Heart left ventricle (tissue), 16 donors: ENCODE results near the gene SPO11. TPM values are rescaled to one million over a fixed set of nuclear protein-coding genes. Genes with fewer than 3 reads are reported as not detected.
A peak's percentile ranks its signal among the peaks of the same experiment; 100 is the strongest.
"Not testable (repeated sequence)": the region's sequence is repeated elsewhere in the genome, so short reads cannot be mapped to it uniquely, and the experiment has no call there.

Experiments used
- ATAC-seq, 4 donors: fragments of 200-7000 bp; cut with Tn5 transposase; one replicate each; pipeline ENCODE4 v1.9.1; 2020 to 2022; ENCODE audit warnings: moderate library complexity in 4 of 4, mild to moderate bottlenecking in 3 of 4, moderate number of reproducible peaks in 1 of 4
- DNase-seq, 5 donors: peaks; one replicate each; pipeline ENCODE4 v3.0.0-alpha.2; 2020
- H3K27ac ChIP-seq, 12 donors: fragments of 200-600 bp; sonication (generic) in 4 of 12; one replicate each; pipeline versions ENCODE4 v1.5.0 to v1.8.0; 2016 to 2022; ENCODE audit warnings: mild to moderate bottlenecking in 2 of 12
- H3K27me3 ChIP-seq, 9 donors: fragments of 200-600 bp; sonication (generic) in 2 of 9; one replicate each; pipeline versions ENCODE4 v1.5.1 to v1.8.0; 2016 to 2022; ENCODE audit warnings: mild to moderate bottlenecking in 3 of 9
- H3K36me3 ChIP-seq, 9 donors: fragments of 200-600 bp; sonication (generic) in 2 of 9; one replicate each; pipeline versions ENCODE4 v1.5.0 to v1.8.0; 2018 to 2022; ENCODE audit warnings: mild to moderate bottlenecking in 2 of 9
- H3K4me1 ChIP-seq, 12 donors: fragments of 200-600 bp; sonication (generic) in 4 of 12; one replicate each; pipeline versions ENCODE4 v1.5.0 to v1.8.0; 2016 to 2022; ENCODE audit warnings: mild to moderate bottlenecking in 3 of 12
- H3K4me3 ChIP-seq, 12 donors: fragments of 200-600 bp; sonication (generic) in 4 of 12; one replicate each; pipeline versions ENCODE4 v1.5.0 to v1.8.0; 2017 to 2022; ENCODE audit warnings: mild to moderate bottlenecking in 9 of 12, moderate library complexity in 4 of 12
- H3K9me3 ChIP-seq, 12 donors: fragments of 200-600 bp; sonication (generic) in 4 of 12; one replicate each; pipeline versions ENCODE4 v1.5.0 to v1.8.0; 2016 to 2022; ENCODE audit warnings: mild to moderate bottlenecking in 1 of 12
- CTCF ChIP-seq, 12 donors: fragments of 200-600 bp; sonication (generic) in 4 of 12; IDR thresholded peaks; one replicate each; pipeline versions ENCODE4 v1.5.0 to v1.8.0; 2018 to 2022; ENCODE audit warnings: antibody characterized with exemption in 12 of 12, mild to moderate bottlenecking in 5 of 12
- POLR2A ChIP-seq, 2 donors: fragments of 450-650 bp; IDR thresholded peaks; one replicate each; pipeline ENCODE4 v1.6.1; 2017; ENCODE audit warnings: antibody characterized with exemption in 2 of 2, mild to moderate bottlenecking in 2 of 2, moderate library complexity in 2 of 2
- WGBS, 4 donors: extraction: QIAGEN DNeasy Blood & Tissue Kit in 2 of 4; methylation state at CpG; one replicate each; pipeline versions ENCODE4 v1.1.5 to v1.1.7; 2013 to 2018; 5-methylcytosine and 5-hydroxymethylcytosine counted together
- intact Hi-C, 10 donors: fragments of 100-400 bp; cut with DNase I; formaldehyde crosslinking; loops; one replicate each; pipeline versions ENCODE4 v1.11.1 to v1.14.2; 2022
- polyA plus RNA-seq, 2 donors: library from polyadenylated mRNA; stranded (reverse); fragments of 200-250 nt; gene quantifications; one replicate each; pipeline ENCODE4 v1.2.3, GENCODE V29; 2013
- total RNA-seq, 9 donors: library from RNA; depleted of rRNA in 2 of 9; stranded (reverse); fragments of >200 nt in 2 of 9; fragmentation: NEBNext Ultra II Directional in 3 of 9; extraction: Animal tissue kit (Norgen Biotek cat#: 25700) in 3 of 9; gene quantifications; one replicate each; pipeline versions ENCODE4 v1.1.0 to v1.2.4, GENCODE V29; 2016 to 2023
- donor health status: ischemic (EF 13 %, LVEDD 7.1; RV severe dilation, severe dysfunction).
- donor health status: healthy with polysubstance abuse.
- donor health status: DM: no; HTN: yes; CAD: no.
- donor health status: DM: no; HTN: no; CAD: no.
- donor health status: ischemic (EF 25% LVEDD 6.9; RV normal size, moderate dysfunction).
- donor health status: ischemic (EF 25% LVEDD 5.7; RV mildly dilated, moderate dysfunction).
- donor health status: healthy.
- donor health status: DM: yes; HTN: yes; CAD: no.
- donor health status: ischemic (EF 35%, LVEDD 5.7; RV mildly dilated, moderate dysfunction).
- donor health status: nonischemic (EF 11% LVEDD 7.7; RV severe dilation, severe dysfunction).
- donor health status: DM: yes; HTN: yes; CAD: no.
- donor health status: PGD.
- donor health status: ischemic (EF 29% LVEDD 5.4; RV normal size, mild dysfunction).
- donor health status: nonischemic (EF 23%, LVEDD 6.1; RV moderate dilation, normal function).

The SPO11 gene
- total and polyA plus RNA-seq, 11 donors = not detected

- Histone ChIP-seq H3K4me3 (no peak overlapping the region), H3K9me3 (no peaks in the 10 kb centered on the region), H3K4me1 (peaks cover 0 to 16% (median 10%) of the 10 kb centered on the region in 12 donors), H3K27ac (peak overlapping the region in 1 of 12 donors; percentile 89), H3K27me3 (no peaks in the 10 kb centered on the region), H3K36me3 (peaks cover 0 to 23% (median 3%) of the 10 kb centered on the region in 9 donors)
- ATAC-seq (no peak), DNase-seq (peak in 1 of 5 donors; percentile 27)
- TF ChIP-seq POLR2A (IDR thresholded peaks at IDR 0.05) = no peak
- TF ChIP-seq CTCF (IDR thresholded peaks at IDR 0.05) = no peak
- WGBS, 4 donors = 88 to 93% (median 89%) methylated on average over 16 of the region's 16 CpGs
- intact Hi-C loops = no loop called here
Observed at GRCh38 chr20:57350081-57350710, 20.6 kb downstream of the SPO11 start.

- ATAC-seq, intact Hi-C loops: not testable (repeated sequence)
Observed at GRCh38 chr20:57350726-57351041, 21.1 kb downstream of the SPO11 start.

GRCh38 chr20:57351042-57351783, 21.6 kb downstream of the SPO11 start, which contains the start of gene RAE1:
RAE1 (plus strand) TSS chr20:57351255; CDS start chr20:57354039, 2,784 bp downstream.
- Histone ChIP-seq H3K4me1 (peaks cover 0 to 16% (median 10%) of the 10 kb centered on the region in 12 donors), H3K27ac (peak within 1 kb of the TSS; percentile 61 to 92 (median 86)), H3K27me3 (no peaks in the 10 kb centered on the region), H3K4me3 (peak within 1 kb of the TSS; percentile 71 to 100 (median 93)), H3K36me3 (peaks cover 0 to 31% (median 3%) of the 10 kb centered on the region in 9 donors), H3K9me3 (no peaks in the 10 kb centered on the region)
- 0 to 1% (median 0%) methylated on average over 51 to 64 of the region's 64 CpGs for WGBS, 4 donors
- intact Hi-C loops = no loop called here
- peak; percentile 90 to 94 (median 92) for DNase-seq
- no peak for TF ChIP-seq CTCF (IDR thresholded peaks at IDR 0.05)
- TF ChIP-seq POLR2A (IDR thresholded peaks at IDR 0.05) = peak in 1 of 2 donors; percentile 64
- ATAC-seq = peak; percentile 61 to 93 (median 90)

More at GRCh38 chr20:57350726-57351041, 21.1 kb downstream of the SPO11 start:
- Histone ChIP-seq H3K36me3 (peaks cover 0 to 27% (median 3%) of the 10 kb centered on the region in 9 donors), H3K4me3 (peak overlapping the region in 11 of 12 donors; percentile 71 to 100 (median 97)), H3K27ac (peak overlapping the region; percentile 61 to 92 (median 86)), H3K4me1 (peaks cover 0 to 16% (median 10%) of the 10 kb centered on the region in 12 donors)
- H3K27me3 ChIP-seq, DNase-seq, H3K9me3 ChIP-seq: not testable (repeated sequence)
- WGBS, 4 donors = 11 to 100% (median 26%) methylated on average over 1 to 15 of the region's 24 CpGs

- no peak for TF ChIP-seq CTCF (IDR thresholded peaks at IDR 0.05)
- no peak for TF ChIP-seq POLR2A (IDR thresholded peaks at IDR 0.05)
- Histone ChIP-seq H3K9me3 (no peaks in the 10 kb centered on the region), H3K36me3 (peaks cover 0 to 40% (median 4%) of the 10 kb centered on the region in 9 donors), H3K27me3 (no peaks in the 10 kb centered on the region), H3K27ac (no peak overlapping the region), H3K4me1 (peaks cover 0 to 16% (median 10%) of the 10 kb centered on the region in 12 donors), H3K4me3 (peak overlapping the region in 8 of 12 donors; percentile 71 to 98 (median 86))
- ATAC-seq = no peak
- intact Hi-C loops = no loop called here
- 74 to 77% (median 75%) methylated on average over 6 of the region's 6 CpGs for WGBS, 4 donors
- DNase-seq = no peak
Observed at GRCh38 chr20:57352305-57352704, 22.7 kb downstream of the SPO11 start.
